Measurements from ENCODE around the gene SPTBN5.

The SPTBN5 gene

GRCh38 chr15:41926185-41927056 lies 32.6 kb upstream of the SPTBN5 start:
- no peak for DNase-seq (ENCODE audit: low read depth in 1 of 2, low spot score in 1 of 2)

- DNase-seq (ENCODE audit: low read depth in 1 of 2, low spot score in 1 of 2), result no peak
These were observed 31.3 kb upstream of the SPTBN5 start for GRCh38 chr15:41925086-41925608.

GRCh38 chr15:41923401-41923997 lies 29.6 kb upstream of the SPTBN5 start:
- DNase-seq (ENCODE audit: low read depth in 1 of 2, low spot score in 1 of 2), result no peak

GRCh38 chr15:41922353-41922752 lies 28.5 kb upstream of the SPTBN5 start:
- no peak for DNase-seq (ENCODE audit: low read depth in 1 of 2, low spot score in 1 of 2)

GRCh38 chr15:41921639-41922038 lies 27.8 kb upstream of the SPTBN5 start:
- no peak for DNase-seq (ENCODE audit: low read depth in 1 of 2, low spot score in 1 of 2)

- DNase-seq (ENCODE audit: low read depth in 1 of 2, low spot score in 1 of 2), result no peak
These were observed 27.3 kb upstream of the SPTBN5 start for GRCh38 chr15:41921167-41921566.

GRCh38 chr15:41919954-41920538 lies 26.2 kb upstream of the SPTBN5 start:
- DNase-seq (ENCODE audit: low read depth in 1 of 2, low spot score in 1 of 2), result no peak

GRCh38 chr15:41919201-41919820 lies 25.5 kb upstream of the SPTBN5 start:
- no peak for DNase-seq (ENCODE audit: low read depth in 1 of 2, low spot score in 1 of 2)

- DNase-seq (ENCODE audit: low read depth in 1 of 2, low spot score in 1 of 2), result no peak
These were observed 24.8 kb upstream of the SPTBN5 start for GRCh38 chr15:41918506-41919126.

GRCh38 chr15:41917767-41918430 lies 24.0 kb upstream of the SPTBN5 start:
- DNase-seq (ENCODE audit: low read depth in 1 of 2, low spot score in 1 of 2), result no peak

GRCh38 chr15:41915255-41915994 lies 21.6 kb upstream of the SPTBN5 start:
- no peak for DNase-seq (ENCODE audit: low read depth in 1 of 2, low spot score in 1 of 2)

GRCh38 chr15:41914411-41914810 lies 20.6 kb upstream of the SPTBN5 start:
- DNase-seq (ENCODE audit: low read depth in 1 of 2, low spot score in 1 of 2), result no peak

- DNase-seq (ENCODE audit: low read depth in 1 of 2, low spot score in 1 of 2), result no peak
These were observed 19.4 kb upstream of the SPTBN5 start for GRCh38 chr15:41913256-41913655.

GRCh38 chr15:41911691-41912345 lies 18.0 kb upstream of the SPTBN5 start:
- DNase-seq (ENCODE audit: low read depth in 1 of 2, low spot score in 1 of 2), result no peak

GRCh38 chr15:41908736-41909461 lies 15.0 kb upstream of the SPTBN5 start:
- no peak for DNase-seq (ENCODE audit: low read depth in 1 of 2, low spot score in 1 of 2)

GRCh38 chr15:41907141-41907540 lies 13.3 kb upstream of the SPTBN5 start:
- no peak for DNase-seq (ENCODE audit: low read depth in 1 of 2, low spot score in 1 of 2)

- no peak for DNase-seq (ENCODE audit: low read depth in 1 of 2, low spot score in 1 of 2)
These were observed 12.8 kb upstream of the SPTBN5 start for GRCh38 chr15:41906608-41907007.

GRCh38 chr15:41905036-41905793 lies 11.4 kb upstream of the SPTBN5 start:
- DNase-seq (ENCODE audit: low read depth in 1 of 2, low spot score in 1 of 2), result no peak

Data from stimulated activated CD4-positive, alpha-beta T cell treated with anti-CD3 and anti-CD28 coated beads, Interleukin-15, amount 100 ng/mL, for 1 hour (primary cell).